H54 (cell line): ENCODE measurements around the gene DCD.

ENCODE experiments used
- DNase-seq: peaks from one replicate; pipeline ENCODE4 v3.0.0; 2011; ENCODE audit warnings: low spot score, mixed read lengths; ENCODE audit not compliant: insufficient read length
- FAIRE-seq: peaks from 3 replicates; lab custom pipeline; 2011; peaks lifted over from hg19 to GRCh38; lab: Jason Lieb, UNC
- POLR2A ChIP-seq: IDR thresholded peaks from 2 replicates; pipeline ENCODE4 v1.6.1; 2011; ENCODE audit warnings: low read depth, mild to moderate bottlenecking, low read length

Gene DCD

DNA sequence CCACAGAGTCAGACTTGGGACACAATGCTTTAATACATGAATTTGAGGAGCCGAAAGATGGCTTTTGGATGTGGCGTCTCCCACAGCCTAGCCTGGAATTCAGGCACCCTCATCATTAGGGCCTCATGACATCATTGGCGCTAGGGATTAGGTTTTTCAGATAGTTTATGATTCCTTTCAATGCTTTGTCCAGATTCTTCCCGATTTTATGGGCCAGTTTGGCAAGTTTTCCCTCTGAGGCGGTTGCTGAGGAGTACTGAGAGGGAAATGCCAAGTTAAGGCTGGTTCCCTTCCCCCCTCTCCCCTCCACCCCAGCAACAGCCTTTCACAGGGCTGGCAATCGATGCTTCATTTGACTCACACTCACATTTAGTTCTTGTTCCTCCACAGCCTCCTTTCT, 40.0 kb downstream of the DCD start:
- DNase-seq: no peak
- TF ChIP-seq POLR2A: no peak
- FAIRE-seq: no peak

DNA sequence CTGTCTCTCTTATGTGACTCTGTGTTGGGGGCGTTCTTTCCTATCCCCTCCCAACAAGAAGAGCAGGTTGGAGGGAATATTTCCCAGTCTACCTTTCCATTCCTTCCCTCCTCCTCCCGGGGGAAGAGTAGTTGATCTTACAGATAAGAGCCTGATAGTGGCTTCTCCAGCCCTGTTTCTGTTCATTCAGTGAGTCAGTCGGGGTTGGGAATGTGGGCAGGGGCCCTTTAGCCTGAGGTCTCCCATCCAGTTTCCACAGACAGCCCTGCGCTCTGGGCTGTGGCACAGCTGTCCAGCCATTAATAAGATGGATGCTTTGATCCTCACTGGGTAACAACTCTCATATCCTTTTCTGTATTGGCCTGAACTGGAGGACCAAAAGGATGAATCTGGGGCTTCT, 41.6 kb downstream of the DCD start:
- no peak for DNase-seq
- no peak for FAIRE-seq
- no peak for TF ChIP-seq POLR2A

DNA sequence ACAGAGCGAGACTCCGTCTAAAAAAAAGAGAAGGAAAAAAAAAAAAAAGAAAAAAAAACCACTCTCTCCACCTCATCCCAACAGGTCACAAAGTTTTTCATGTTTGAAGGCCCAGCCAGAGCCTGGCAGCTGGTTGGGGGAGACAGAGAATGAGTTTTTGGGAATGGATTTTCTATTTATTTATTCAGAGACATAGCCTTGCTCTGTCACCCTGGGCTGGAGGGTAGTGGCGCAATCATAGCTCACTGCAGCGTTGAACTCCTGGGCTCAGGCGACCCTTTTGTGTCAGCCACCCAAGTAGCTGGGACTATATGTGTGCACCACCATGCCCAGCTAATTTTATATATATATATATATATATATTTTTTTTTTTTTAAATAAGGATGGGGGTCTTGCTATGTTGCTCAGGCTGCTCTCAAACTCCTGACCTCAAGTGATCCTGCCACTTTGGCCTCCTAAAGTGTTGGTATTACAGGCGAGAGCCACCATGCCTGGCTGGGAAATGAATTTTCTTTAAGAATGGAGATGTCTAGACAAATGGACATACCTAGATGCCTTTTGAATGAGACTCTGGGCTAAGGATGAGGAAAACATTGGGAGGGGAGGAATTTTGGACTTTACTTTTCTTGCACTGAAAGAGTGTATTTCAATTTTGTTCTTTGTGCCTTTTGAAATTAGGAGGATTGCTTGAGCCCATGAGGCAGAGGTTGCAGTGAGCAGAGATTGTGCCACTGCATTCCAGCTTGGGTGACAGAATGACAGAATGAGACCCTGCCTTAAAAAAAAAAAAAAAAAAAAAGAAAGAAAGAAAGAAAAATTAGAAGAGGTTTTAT, 42.8 kb downstream of the DCD start:
- no peak for FAIRE-seq
- no peak for DNase-seq

DNA sequence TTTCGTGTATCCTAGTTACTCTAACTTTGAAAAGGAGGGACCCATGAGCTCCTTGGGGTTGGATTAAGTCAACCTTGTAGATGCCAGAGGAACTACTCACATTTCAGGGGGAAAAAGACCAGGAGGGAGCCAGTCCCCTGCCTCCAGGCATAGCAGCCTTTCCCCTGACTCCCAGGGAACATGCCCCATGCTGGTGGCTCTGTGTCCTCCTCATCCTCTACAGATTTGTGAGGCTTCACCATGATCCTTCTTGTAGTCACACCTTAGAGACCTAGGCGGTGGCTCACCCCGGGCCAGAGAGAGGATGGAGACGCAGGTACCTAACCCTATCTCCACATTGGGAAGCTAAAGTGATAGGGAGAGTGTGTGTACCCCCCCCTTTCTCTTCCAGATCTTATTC, 43.7 kb downstream of the DCD start:
- TF ChIP-seq POLR2A: no peak
- DNase-seq (no peak), FAIRE-seq (no peak)

More for the DNA sequence above, 42.8 kb downstream of the DCD start:
- TF ChIP-seq POLR2A: no peak

DNA sequence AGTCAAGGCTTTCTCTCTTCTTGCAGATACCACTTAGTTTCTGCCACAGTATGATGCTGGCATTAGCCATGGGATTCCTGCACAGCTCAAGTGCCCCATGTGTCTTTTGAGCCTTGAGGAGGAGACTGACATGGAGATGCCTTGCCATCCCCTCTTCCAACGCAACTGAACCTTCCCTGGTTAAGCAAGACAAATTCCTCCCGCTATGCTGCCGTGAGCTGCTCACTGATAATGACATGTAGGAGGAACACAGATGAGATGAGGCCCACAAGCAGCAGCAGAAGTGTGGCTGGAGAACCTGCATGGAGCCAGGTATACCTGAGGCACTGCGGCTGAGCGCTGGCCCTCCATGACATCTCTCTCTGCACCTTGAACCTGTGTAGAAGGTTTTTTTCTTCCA, 44.3 kb downstream of the DCD start:
- FAIRE-seq (no peak), DNase-seq (no peak)
- TF ChIP-seq POLR2A: no peak

DNA sequence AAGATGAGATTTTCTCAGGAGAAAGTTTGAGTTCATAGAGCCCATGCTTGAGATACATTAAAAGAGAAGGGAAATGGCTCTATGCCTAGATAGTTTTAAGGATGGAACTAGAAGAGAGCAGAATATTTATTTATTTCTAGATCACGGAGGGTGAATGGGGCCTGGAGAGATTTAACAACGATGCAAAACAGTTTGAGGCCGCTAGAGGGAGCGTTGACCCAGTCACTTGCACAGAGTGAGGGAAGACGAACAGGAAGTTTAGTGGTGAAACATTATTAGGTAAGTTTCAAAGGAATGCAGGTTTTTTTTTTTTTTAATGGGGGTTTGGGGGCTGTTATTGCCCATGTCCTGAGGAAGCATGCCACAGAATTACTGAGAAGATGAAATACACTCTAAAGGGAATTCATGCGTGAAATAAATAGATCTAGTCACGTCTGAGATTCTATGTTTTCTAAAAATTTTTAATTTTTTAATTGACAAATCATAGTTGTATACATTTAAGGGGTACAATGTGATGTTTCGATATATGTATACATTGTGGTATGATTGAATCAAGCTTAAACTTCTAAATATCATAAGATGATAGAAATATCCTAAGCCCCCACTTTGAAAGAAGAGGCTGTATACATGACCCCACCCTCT, 44.9 kb downstream of the DCD start:
- peak; percentile 68 for DNase-seq
- FAIRE-seq: peak; percentile 70
- TF ChIP-seq POLR2A: no peak

DNA sequence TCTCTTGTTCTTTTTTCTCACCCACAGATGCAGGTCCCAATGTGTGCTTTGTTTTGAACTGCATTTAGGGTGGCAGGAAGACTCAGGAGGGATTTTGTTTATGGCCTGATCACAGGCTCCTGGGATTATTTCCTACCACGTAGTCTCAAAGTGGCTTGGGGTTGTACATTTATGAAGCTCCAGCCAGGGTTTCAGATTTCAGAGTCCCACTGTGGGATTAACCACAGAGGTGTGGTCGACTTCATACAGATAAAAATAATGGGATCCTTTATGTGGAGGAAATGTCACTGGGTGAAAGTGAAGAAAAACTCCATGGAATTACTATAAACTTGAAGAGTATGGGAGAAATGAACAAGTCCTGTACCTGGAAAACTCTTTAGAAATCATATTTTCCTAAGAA, 45.5 kb downstream of the DCD start:
- DNase-seq: no peak
- FAIRE-seq: no peak
- TF ChIP-seq POLR2A: no peak

DNA sequence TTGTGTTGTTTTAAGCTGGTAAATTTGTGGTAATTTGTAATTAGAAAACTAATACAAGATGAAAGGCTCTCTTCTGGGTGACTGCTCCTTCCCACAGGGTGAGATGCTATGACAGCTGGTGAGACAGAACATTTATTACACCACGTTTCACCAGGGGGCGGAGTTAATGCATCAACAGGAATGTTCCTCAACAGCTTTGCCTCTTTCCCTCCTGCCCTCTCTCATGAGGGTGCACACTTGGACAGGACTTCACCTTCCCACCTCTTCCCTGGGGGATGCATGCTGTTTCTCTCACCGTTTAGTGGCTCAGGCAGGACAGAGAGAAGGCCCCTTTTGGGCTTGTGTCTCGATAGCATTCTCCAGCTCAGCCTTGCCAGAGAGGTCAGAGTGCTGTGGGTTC, 46.3 kb downstream of the DCD start:
- no peak for FAIRE-seq
- no peak for TF ChIP-seq POLR2A
- no peak for DNase-seq

DNA sequence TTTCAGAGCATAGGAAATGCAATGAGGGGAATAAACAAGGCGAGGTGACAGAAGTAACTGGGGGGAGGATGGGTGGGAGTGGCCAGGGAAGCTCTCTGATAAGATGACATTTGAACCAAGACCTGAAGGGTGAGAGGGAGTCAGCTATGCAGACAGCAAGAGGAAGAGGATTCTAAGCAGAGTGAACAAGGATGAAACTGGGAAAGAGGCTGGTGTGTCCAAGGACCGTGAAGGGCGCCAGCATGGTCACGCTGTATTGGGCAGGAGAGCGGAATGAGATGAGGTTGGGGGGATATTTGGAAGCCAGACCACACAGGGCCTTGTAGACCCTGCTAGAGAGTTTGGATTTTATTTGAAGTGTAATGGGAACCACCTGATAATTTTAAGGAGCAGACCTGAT, 49.2 kb downstream of the DCD start:
- DNase-seq (no peak), FAIRE-seq (no peak)
- TF ChIP-seq POLR2A: no peak

DNA sequence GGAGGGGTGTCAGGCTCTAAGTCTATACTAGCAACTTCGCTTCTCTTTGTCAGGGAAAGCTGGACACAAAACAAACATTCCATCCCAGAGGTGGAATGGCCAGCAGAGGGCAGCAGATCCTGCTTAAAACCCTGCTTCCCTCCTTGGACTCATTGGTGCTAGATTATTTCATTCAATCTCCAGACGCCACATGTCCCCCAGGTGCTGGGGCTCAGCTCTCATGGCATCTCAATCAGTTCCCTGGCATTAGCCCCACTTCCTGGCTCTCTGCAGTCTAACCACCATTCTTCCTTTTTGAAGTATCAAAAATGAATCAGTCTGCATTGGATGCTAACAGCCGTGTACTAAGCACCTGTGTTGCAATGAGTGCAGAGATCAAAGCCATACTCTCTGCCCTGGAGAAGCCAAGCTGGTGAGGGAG, 51.6 kb downstream of the DCD start:
- DNase-seq: peak; percentile 62
- no peak for TF ChIP-seq POLR2A
- no peak for FAIRE-seq

DNA sequence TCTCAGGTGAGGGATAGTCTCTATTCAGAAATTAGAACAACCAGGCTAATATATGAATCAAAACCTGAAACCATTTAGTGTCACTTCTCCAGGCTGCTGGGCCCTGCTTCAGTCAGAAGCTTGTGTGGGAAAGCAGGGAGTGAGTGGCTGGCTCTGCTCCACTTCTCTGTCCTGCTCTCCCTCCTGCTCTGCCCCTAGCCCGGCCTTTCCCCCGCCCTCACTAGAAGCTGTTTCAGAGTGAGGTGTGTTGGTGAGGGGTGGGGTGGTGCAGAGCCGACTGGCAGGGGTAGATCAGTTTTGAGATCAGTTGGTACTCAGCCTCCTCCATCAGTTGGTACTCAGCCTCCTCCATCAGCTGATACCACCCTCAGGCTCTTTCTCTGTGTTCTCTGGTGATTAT, 52.7 kb downstream of the DCD start:
- DNase-seq (no peak), FAIRE-seq (no peak)
- TF ChIP-seq POLR2A: no peak
